Mucosa of rectum (tissue), 2 donors: Measurements from ENCODE around the gene SEMA5B.

Experiments
- H3K27ac ChIP-seq, 2 donors: one replicate each; pipeline ENCODE4 v1.7.0; 2013; ENCODE audit warnings: inconsistent platforms in 2 of 2, low read depth in 2 of 2, low read length in 2 of 2
- H3K27me3 ChIP-seq, 2 donors: one replicate each; pipeline ENCODE4 v1.7.0; 2013; ENCODE audit warnings: low read length in 2 of 2; ENCODE audit not compliant: control insufficient read depth in 2 of 2, insufficient read depth in 2 of 2
- H3K36me3 ChIP-seq, 2 donors: one replicate each; pipeline ENCODE4 v1.7.0; 2013; ENCODE audit warnings: low read length in 2 of 2; ENCODE audit not compliant: control insufficient read depth in 2 of 2, insufficient read depth in 2 of 2
- H3K4me1 ChIP-seq, 2 donors: one replicate each; pipeline ENCODE4 v1.7.0; 2013; ENCODE audit warnings: low read length in 2 of 2, mild to moderate bottlenecking in 1 of 2; ENCODE audit not compliant: control insufficient read depth in 2 of 2, insufficient read depth in 2 of 2
- H3K4me3 ChIP-seq, 2 donors: one replicate each; pipeline ENCODE4 v1.7.0; 2013; ENCODE audit warnings: low read length in 2 of 2
- H3K9ac ChIP-seq, 2 donors: one replicate each; pipeline ENCODE4 v1.7.0; 2013; ENCODE audit warnings: low read length in 2 of 2, low read depth in 1 of 2, mild to moderate bottlenecking in 1 of 2
- H3K9me3 ChIP-seq, 2 donors: one replicate each; pipeline ENCODE4 v1.7.0; 2013; ENCODE audit warnings: low read length in 2 of 2; ENCODE audit not compliant: control insufficient read depth in 2 of 2
- donor health status: healthy.
- donor health status: Normal muscosa, but diverticular disease.

The SEMA5B gene

GRCh38 chr3:122952520-122952919 is 75.0 kb downstream of the SEMA5B start:
- Histone ChIP-seq H3K4me3 (no peak overlapping the region), H3K27ac (no peak overlapping the region), H3K9ac (no peak overlapping the region), H3K4me1 (no peaks in the 10 kb centered on the region), H3K36me3 (no peaks in the 10 kb centered on the region), H3K27me3 (peaks cover 0 to under 1% of the 10 kb centered on the region in 2 donors), H3K9me3 (no peaks in the 10 kb centered on the region)

GRCh38 chr3:122948408-122948807 is 79.2 kb downstream of the SEMA5B start:
- no peaks in the 10 kb centered on the region for H3K9me3 ChIP-seq
- no peak overlapping the region for H3K4me3 ChIP-seq
- H3K4me1 ChIP-seq = no peaks in the 10 kb centered on the region
- no peak overlapping the region for H3K9ac ChIP-seq
- H3K27me3 ChIP-seq = no peaks in the 10 kb centered on the region
- H3K36me3 ChIP-seq = no peaks in the 10 kb centered on the region
- no peak overlapping the region for H3K27ac ChIP-seq

DNA sequence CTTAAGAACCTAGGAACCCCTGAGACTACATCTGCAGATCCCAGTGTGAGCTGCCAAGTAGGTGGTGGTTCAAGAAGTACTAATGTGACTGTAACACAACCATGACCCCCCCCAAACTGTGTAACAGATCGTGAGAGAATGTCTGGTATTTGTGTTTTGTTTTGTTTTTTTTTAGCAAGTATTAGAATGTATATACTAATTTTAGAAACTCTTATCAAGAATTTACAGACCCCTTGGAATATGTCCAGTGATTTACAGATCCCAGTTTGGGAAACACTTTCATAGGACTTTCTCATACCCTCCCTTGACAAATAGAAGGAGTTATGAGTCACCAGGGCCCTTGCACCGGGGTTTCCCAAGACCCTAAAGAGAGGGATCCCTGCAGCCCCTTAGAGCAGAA is 79.8 kb downstream of the SEMA5B start:
- no peaks in the 10 kb centered on the region for H3K9me3 ChIP-seq
- H3K27me3 ChIP-seq = no peaks in the 10 kb centered on the region
- no peak overlapping the region for H3K4me3 ChIP-seq
- no peaks in the 10 kb centered on the region for H3K36me3 ChIP-seq
- no peak overlapping the region for H3K27ac ChIP-seq
- H3K4me1 ChIP-seq = no peaks in the 10 kb centered on the region
- H3K9ac ChIP-seq = no peak overlapping the region

DNA sequence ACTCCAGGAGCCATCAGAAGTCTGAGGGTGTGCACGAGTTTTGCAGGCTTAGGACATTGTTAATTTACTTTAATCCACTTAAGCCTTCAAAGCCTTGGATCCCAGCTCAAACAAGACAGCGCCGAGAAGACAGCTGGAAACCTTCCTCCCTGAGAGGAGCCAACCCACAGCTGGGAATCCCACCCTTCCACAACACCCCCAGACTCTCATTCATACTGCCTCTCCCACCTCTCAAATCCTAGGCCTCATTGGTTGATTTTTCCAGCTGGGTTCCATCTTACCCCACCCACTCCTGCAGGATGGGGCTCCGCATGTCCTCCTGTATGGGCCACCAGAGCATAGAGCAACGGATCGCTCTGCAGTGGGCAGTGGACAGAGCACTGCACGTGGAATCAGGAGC is 80.4 kb downstream of the SEMA5B start:
- no peak overlapping the region for H3K27ac ChIP-seq
- H3K4me3 ChIP-seq = no peak overlapping the region
- no peaks in the 10 kb centered on the region for H3K27me3 ChIP-seq
- H3K36me3 ChIP-seq = no peaks in the 10 kb centered on the region
- no peak overlapping the region for H3K9ac ChIP-seq
- H3K9me3 ChIP-seq = no peaks in the 10 kb centered on the region
- H3K4me1 ChIP-seq = no peaks in the 10 kb centered on the region

DNA sequence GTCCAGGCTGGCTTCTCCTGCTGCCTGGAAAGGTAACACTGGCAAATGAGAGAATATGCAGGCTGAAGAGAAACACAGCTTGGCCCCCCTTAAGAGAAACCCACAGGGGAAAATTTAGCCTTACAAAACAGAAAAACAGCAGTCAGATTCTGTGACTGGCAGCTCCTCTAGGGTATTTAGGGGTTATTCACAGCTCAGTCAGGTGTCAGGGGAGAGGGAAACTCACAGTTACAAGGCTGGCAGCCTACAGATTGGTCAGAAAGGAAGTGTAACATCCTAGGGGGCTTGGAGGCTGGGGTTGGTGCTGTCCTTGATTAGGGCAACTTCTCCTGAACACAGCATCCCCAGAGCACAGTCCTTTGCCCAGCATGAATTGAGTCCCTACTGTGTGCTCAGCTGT is 81.4 kb downstream of the SEMA5B start:
- no peaks in the 10 kb centered on the region for H3K9me3 ChIP-seq

DNA sequence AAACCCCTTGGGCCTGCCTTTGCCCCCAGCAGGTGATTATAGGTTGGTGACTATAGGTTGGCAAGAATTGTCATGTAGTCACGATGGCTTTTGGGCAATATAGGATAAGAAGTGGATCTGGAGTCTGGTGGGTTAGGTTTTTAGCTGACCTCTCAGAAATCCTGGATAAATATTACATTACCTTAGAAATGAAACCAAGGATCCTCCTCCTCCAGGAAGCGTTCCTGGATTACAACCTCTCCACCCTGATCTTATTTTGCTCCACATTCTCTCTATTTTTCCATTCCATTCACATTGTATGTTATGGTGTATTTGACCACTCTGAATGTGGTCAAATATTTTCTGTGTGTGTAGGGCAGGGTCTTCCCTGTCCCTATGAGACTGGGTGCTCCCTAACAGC is 82.3 kb downstream of the SEMA5B start:
- H3K27ac ChIP-seq = no peak overlapping the region
- no peaks in the 10 kb centered on the region for H3K36me3 ChIP-seq
- no peaks in the 10 kb centered on the region for H3K4me1 ChIP-seq
- no peaks in the 10 kb centered on the region for H3K27me3 ChIP-seq
- H3K9ac ChIP-seq = no peak overlapping the region
- no peak overlapping the region for H3K4me3 ChIP-seq
- no peaks in the 10 kb centered on the region for H3K9me3 ChIP-seq

More for the DNA sequence above, 81.4 kb downstream of the SEMA5B start:
- H3K27ac ChIP-seq = no peak overlapping the region
- H3K27me3 ChIP-seq = no peaks in the 10 kb centered on the region
- H3K4me1 ChIP-seq = no peaks in the 10 kb centered on the region
- no peak overlapping the region for H3K9ac ChIP-seq
- no peaks in the 10 kb centered on the region for H3K36me3 ChIP-seq
- H3K4me3 ChIP-seq = no peak overlapping the region

DNA sequence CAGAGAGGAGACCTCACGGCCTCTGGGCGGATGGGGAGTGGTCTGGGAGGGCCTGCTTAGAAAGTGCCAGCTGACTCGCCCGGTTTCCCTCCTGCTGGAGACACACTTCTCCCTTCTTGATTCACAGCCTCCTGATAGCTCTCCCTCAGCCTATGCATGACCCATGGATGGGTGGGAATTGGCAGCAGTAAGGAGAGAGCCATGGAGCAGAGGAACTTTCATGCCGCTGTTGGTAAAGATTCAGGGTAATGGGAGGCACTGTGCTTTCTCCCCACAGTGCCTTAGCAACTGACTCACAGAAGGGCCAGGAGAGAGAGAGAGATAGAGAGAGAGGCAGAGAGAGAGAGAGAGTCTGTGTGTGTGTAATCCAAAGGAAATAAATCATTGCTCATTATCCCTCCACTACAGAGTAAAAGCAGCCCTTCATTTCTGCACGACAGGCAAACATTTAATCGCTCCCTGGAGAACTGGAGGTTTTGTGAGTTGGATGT is 82.8 kb downstream of the SEMA5B start:
- H3K4me1 ChIP-seq = no peaks in the 10 kb centered on the region
- no peak overlapping the region for H3K9ac ChIP-seq
- no peaks in the 10 kb centered on the region for H3K27me3 ChIP-seq
- H3K27ac ChIP-seq = no peak overlapping the region
- no peak overlapping the region for H3K4me3 ChIP-seq
- no peaks in the 10 kb centered on the region for H3K9me3 ChIP-seq
- no peaks in the 10 kb centered on the region for H3K36me3 ChIP-seq

DNA sequence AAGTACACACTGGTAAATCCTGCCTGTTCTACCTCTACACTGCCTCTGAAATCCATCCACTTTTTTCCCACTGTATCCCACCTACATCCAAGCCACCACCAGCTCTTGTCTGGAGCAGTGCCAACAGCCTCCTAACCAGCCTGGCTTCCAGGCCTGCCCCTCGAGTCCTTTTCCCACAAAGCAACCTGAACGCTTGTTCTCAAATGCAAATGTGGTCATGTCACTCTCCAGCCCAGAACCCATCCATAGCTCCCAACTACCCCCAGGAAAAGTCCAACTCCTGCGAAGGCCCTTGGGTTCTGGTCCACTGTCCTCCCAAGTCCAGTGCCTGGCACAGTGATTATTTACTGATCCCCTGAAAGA is 83.8 kb downstream of the SEMA5B start:
- no peaks in the 10 kb centered on the region for H3K36me3 ChIP-seq
- no peaks in the 10 kb centered on the region for H3K27me3 ChIP-seq
- H3K9ac ChIP-seq = no peak overlapping the region
- H3K4me3 ChIP-seq = no peak overlapping the region
- no peaks in the 10 kb centered on the region for H3K9me3 ChIP-seq
- H3K4me1 ChIP-seq = no peaks in the 10 kb centered on the region
- H3K27ac ChIP-seq = no peak overlapping the region

DNA sequence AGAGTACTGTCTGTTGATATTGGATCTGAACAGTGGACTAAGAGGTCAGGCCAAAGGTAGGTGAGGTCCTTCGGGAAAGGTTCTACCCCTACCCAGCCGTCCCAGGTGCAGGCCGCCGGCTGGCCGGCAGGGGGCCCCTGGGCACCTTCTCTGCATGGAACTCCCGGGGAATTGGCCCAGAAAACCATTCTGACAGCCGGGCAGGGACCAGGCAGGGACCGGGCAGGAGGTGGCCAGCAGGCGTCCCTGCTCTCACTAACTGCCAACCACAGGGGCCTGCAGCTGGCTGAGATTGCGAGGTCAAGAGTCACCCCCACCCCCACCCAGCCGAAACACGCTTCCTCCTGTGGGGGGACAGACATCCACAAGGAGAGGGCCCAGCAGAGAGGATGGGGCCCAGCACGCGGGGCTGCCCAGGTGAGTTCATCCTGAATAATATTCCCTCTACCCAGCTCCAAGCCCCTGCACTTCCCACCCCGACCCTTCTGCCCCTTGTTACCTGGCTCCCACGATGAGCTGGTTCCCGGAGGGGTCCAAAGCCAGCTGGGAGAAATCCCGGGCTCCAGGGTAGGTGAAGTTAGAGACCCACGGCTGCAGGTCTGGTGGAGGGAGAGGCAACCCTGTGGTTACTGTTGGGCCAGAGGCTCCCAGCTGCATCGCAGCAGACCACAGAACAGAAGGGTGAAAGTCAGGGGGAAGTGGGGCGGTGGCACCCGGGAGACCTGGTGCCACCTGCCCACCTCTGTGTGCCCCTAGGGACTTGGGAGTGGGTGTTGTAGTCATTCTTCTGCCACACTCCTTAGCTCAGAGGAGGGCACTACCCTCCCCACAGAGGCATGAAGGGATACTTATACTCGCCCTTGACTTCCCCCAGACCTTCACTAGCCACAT is 84.4 kb downstream of the SEMA5B start:
- Histone ChIP-seq H3K9me3 (no peaks in the 10 kb centered on the region), H3K4me1 (no peaks in the 10 kb centered on the region), H3K27me3 (no peaks in the 10 kb centered on the region), H3K27ac (no peak overlapping the region), H3K36me3 (no peaks in the 10 kb centered on the region), H3K4me3 (no peak overlapping the region), H3K9ac (no peak overlapping the region)

DNA sequence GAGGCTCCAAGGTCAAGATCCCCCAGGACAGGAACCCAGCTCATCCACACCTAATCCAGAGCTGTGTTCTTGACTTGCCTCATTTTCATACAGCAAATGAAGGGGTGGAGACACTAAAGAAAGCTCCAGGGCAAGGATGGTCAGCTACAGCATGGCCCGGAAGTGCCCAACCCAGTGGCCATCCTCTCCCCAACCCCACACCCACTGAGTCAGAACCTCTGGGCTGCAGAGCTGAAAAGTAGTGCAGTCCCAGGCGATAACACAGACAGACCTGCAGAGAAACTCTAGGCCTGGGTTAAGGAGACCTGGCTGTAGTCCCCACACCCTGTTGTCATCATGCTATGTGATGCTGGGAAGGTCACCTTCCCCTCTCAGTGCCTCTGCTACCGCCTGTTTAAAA is 85.3 kb downstream of the SEMA5B start:
- Histone ChIP-seq H3K4me3 (no peak overlapping the region), H3K9me3 (no peaks in the 10 kb centered on the region), H3K9ac (no peak overlapping the region), H3K27me3 (no peaks in the 10 kb centered on the region), H3K27ac (no peak overlapping the region), H3K4me1 (no peaks in the 10 kb centered on the region), H3K36me3 (no peaks in the 10 kb centered on the region)
